Naive thymus-derived CD8-positive, alpha-beta T cell (primary cell): ENCODE results near the gene SKI. TPM values are rescaled to one million over a fixed set of nuclear protein-coding genes. Genes with fewer than 3 reads are reported as not detected.

Source experiments
- ATAC-seq, 2 donors: fragments of 150-1000 bp; cut with Tn5 transposase in 1 of 2; sonication (Bioruptor Pico), chemical (Tn5 transposase) in 1 of 2; 1 replicate in 1 of 2; 2 replicates in 1 of 2; pipeline ENCODE4 v1.10.0; 2021; ENCODE audit warnings: mild to moderate bottlenecking in 2 of 2, moderate library complexity in 2 of 2
- POLR2A ChIA-PET: fragments of 350-600 bp; sonication (Branson Sonifier 250); formaldehyde crosslinking; loops from one replicate; lab custom pipeline; 2021; ENCODE audit warnings: antibody characterized with exemption; lab: Charles Lee
- DNase-seq, 10 donors: peaks; one replicate each; pipeline versions ENCODE4 v3.0.0 to v3.0.0-alpha.2; 2020 to 2022
- H3K27ac Mint-ChIP-seq, 10 donors: one replicate each; pipeline ENCODE4 v1.8.0; 2020 to 2022; ENCODE audit warnings: mild to moderate bottlenecking in 10 of 10, mixed read lengths in 10 of 10, moderate library complexity in 4 of 10, inconsistent platforms in 1 of 10
- H3K27me3 Mint-ChIP-seq, 5 donors: one replicate each; pipeline ENCODE4 v1.8.0; 2021 to 2022; ENCODE audit warnings: mixed read lengths in 5 of 5
- H3K36me3 Mint-ChIP-seq, 3 donors: one replicate each; pipeline ENCODE4 v1.8.0; 2020 to 2022; ENCODE audit warnings: mixed read lengths in 3 of 3, mild to moderate bottlenecking in 2 of 3, inconsistent platforms in 1 of 3
- H3K4me1 Mint-ChIP-seq, 4 donors: one replicate each; pipeline ENCODE4 v1.8.0; 2021 to 2022; ENCODE audit warnings: mixed read lengths in 4 of 4
- H3K4me3 Mint-ChIP-seq, 10 donors: one replicate each; pipeline ENCODE4 v1.8.0; 2020 to 2022; ENCODE audit warnings: mild to moderate bottlenecking in 10 of 10, mixed read lengths in 10 of 10, moderate library complexity in 6 of 10, inconsistent platforms in 1 of 10
- H3K9me3 Mint-ChIP-seq, 9 donors: one replicate each; pipeline ENCODE4 v1.8.0; 2020 to 2022; ENCODE audit warnings: mixed read lengths in 9 of 9, mild to moderate bottlenecking in 3 of 9, inconsistent platforms in 1 of 9, moderate library complexity in 1 of 9
- polyA plus RNA-seq, 3 donors: library from polyadenylated mRNA; unstranded; fragments of 300-500 nt; fragmentation: Illumina TruSeq; gene quantifications; one replicate each; pipeline ENCODE4 v1.2.3, GENCODE V29; 2021
- total RNA-seq, 8 experiments: library from RNA in 2 of 8; stranded (reverse) in 2 of 8; gene quantifications; one replicate each; pipeline ENCODE4 v1.2.3 and lab custom pipeline; 2021 to 2026

SKI gene
- total and polyA plus RNA-seq, 5 experiments from 2014 or later: 0.30 to 105 (median 0.80) TPM

GRCh38 chr1:2204415-2205190, 23.5 kb upstream of the SKI start:
- Mint-ChIP-seq H3K27ac (peak overlapping the region in 5 of 10 donors; percentile 34 to 67 (median 58)), H3K4me1 (peaks cover 1 to 30% (median 18%) of the 10 kb centered on the region in 4 donors), H3K9me3 (no peaks in the 10 kb centered on the region), H3K27me3 (no peaks in the 10 kb centered on the region), H3K4me3 (peak overlapping the region in 6 of 10 donors; percentile 23 to 62 (median 43)), H3K36me3 (no peaks in the 10 kb centered on the region)
- DNase-seq (peak in 3 of 10 donors; percentile 54 to 98 (median 59)), ATAC-seq (peak; percentile 17 to 52)
- POLR2A ChIA-PET: interaction anchor here (0.9 to 24.5 kb wide), 6 partner anchors 9 to 343 kb away, joined by 4 to 303 read pairs (median 8); partner anchors contain the start of genes FAAP20 and SKI

DNA sequence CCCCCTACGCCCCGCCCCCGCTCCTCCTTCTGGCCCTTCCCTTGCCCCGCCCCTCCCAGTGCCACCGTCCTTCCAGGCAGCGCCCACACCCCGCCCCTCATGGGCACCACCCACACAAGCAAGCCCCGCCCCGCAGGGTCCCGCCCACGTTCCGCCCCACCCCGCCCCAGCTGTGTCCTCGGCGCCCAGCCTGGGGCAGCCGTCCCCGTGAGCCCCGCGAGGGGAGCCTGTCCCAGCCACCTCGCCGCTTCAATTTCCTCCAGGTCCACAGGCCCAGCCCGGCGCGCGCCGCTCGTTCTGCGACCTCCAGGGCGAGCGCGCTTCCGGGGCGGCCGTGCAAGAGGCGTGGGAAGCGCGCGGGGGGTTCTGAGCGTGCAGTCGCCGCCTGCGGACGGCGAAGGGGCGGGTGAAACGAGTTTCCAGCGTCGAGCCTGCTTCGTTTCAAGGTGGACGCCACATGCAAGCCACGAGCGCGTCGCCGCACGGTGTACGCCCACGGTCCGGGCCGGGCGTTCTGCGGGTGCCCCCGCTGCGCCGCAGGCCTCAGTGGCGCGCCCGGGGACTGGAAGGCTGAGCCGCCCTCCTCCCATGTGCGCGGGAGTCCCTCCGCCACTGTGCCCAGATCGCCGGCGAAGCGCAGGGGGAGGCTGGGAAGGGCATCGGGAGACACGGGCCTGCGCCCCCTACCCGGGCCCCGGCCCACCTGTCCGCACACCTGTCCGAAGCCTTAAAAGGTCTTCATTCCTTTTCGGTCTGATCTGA, 22.7 kb upstream of the SKI start:
- peak; percentile 83 to 91 for ATAC-seq
- peak overlapping the region in 3 of 10 donors; percentile 20 to 69 (median 53) for H3K27ac Mint-ChIP-seq
- H3K4me3 Mint-ChIP-seq: peak overlapping the region; percentile 50 to 78 (median 65)
- H3K4me1 Mint-ChIP-seq: peaks cover 0 to 22% (median 13%) of the 10 kb centered on the region in 4 donors
- H3K9me3 Mint-ChIP-seq: no peaks in the 10 kb centered on the region
- POLR2A ChIA-PET: interaction anchor here (0.9 to 24.5 kb wide), 6 partner anchors 10 to 343 kb away, joined by 4 to 303 read pairs (median 8); partner anchors contain the start of genes FAAP20 and SKI
- H3K27me3 Mint-ChIP-seq: no peaks in the 10 kb centered on the region
- H3K36me3 Mint-ChIP-seq: no peaks in the 10 kb centered on the region
- DNase-seq: peak in 9 of 10 donors; percentile 87 to 98 (median 93)

DNA sequence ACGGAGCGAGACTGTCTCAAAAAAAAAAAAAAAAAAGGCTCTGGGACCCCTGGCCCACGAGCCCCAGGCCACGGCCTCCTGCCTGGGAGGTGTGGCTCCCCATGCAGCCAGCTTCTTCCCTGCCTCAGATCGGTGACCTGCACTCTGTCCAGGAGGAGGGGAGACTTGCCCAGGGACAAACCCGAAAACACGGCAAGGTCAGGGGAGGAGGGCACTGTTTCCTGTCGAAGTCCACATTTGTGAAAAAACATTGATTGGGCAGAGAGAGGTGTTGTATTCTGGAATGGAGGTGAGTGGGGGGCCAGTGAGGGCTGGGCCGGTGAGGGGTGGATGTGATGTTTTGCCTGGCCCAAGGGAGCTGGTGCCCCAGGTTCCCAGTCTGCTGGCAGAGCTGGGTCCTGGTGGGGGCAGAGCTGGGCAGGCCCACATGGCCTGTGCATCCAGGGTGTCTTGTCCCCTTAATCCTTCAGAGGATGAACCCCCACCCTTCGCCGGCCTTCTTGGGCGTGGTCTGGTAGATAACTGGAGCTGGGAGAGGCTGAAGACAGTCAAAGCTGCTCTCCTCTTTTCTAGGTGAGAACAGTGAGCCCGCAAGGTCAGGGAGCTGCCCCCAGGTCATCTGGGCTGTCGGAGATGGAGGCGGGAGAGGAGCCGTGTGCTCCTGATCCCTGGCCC, 21.2 kb upstream of the SKI start:
- POLR2A ChIA-PET: interaction anchor here (0.7 to 24.5 kb wide), 9 partner anchors 12 to 184 kb away, joined by 3 to 303 read pairs (median 5); partner anchors contain the start of genes FAAP20, MORN1, RER1 and SKI
- peak overlapping the region in 5 of 10 donors; percentile 26 to 57 (median 48) for H3K4me3 Mint-ChIP-seq
- no peak for ATAC-seq
- H3K27ac Mint-ChIP-seq: peak overlapping the region in 4 of 10 donors; percentile 38 to 60 (median 52)
- no peaks in the 10 kb centered on the region for H3K27me3 Mint-ChIP-seq
- H3K4me1 Mint-ChIP-seq: peaks cover 0 to 16% (median 8%) of the 10 kb centered on the region in 4 donors
- H3K36me3 Mint-ChIP-seq: no peaks in the 10 kb centered on the region
- no peaks in the 10 kb centered on the region for H3K9me3 Mint-ChIP-seq
- DNase-seq: no peak

DNA sequence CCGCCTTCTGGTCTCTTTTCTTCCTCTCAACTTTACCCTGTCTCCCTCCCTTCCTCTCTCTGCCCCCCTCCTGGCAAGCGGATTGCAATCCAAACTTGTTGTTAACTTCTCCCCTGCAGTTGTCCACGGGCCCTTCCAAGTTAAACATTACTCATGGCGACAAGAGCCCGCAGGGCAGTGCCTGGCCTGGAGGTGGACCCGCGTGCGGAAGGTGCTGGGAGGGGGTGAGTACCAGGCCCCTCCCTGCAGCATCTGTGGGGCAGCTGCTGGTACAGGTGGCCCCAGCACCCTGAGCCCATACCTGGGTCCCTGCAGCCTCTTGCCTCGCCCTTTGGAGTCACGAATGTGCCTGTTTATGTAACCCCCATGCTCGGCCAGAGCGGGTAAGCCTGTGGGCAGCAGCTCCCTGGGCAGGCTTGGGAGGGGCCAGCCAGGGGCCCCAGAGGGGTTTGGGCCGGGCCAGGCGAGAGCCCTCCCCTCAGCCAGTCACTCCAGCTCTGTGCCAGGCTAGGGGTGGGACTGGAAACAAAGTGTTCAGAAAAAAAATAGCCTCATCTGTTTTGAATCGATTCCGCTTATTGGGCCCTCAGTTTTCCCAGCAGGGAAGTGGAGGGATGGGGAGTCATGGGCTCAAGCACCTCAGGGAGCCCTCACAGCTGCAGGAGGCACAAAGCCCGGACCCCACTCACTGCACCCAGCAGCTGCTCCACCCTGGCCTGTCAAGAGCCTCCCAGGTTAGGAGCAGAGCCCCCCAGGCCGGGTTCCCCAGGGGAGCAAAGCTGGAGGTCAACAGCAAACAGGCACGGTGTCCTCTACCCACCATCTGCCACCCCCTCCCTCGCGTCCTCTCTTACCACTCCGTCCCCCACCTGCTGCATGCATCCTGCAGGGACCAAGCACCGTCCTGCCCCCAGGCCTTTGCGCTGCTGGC, 19.5 kb upstream of the SKI start:
- POLR2A ChIA-PET: interaction anchor here (0.6 to 24.5 kb wide), 3 partner anchors 21 to 162 kb away, joined by 3 to 303 read pairs (median 3); partner anchors contain the start of gene SKI
- Mint-ChIP-seq H3K9me3 (no peaks in the 10 kb centered on the region), H3K4me3 (peak overlapping the region in 1 of 10 donors; percentile 51), H3K4me1 (peaks cover 0 to 17% (median 6%) of the 10 kb centered on the region in 4 donors), H3K36me3 (no peaks in the 10 kb centered on the region), H3K27me3 (no peaks in the 10 kb centered on the region), H3K27ac (peak overlapping the region in 2 of 10 donors; percentile 72 to 81)
- DNase-seq (no peak), ATAC-seq (no peak)

GRCh38 chr1:2209400-2210083, 18.6 kb upstream of the SKI start:
- DNase-seq (no peak), ATAC-seq (no peak)
- Mint-ChIP-seq H3K4me1 (peaks cover 0 to 14% (median 6%) of the 10 kb centered on the region in 4 donors), H3K4me3 (peak overlapping the region in 1 of 10 donors; percentile 51), H3K27me3 (no peaks in the 10 kb centered on the region), H3K9me3 (no peaks in the 10 kb centered on the region), H3K36me3 (no peaks in the 10 kb centered on the region), H3K27ac (peak overlapping the region in 2 of 10 donors; percentile 72 to 81)
- POLR2A ChIA-PET: interaction anchor here (1.2 to 24.5 kb wide), 3 partner anchors 9 to 110 kb away, joined by 3 to 303 read pairs (median 3); partner anchors contain the start of gene SKI

DNA sequence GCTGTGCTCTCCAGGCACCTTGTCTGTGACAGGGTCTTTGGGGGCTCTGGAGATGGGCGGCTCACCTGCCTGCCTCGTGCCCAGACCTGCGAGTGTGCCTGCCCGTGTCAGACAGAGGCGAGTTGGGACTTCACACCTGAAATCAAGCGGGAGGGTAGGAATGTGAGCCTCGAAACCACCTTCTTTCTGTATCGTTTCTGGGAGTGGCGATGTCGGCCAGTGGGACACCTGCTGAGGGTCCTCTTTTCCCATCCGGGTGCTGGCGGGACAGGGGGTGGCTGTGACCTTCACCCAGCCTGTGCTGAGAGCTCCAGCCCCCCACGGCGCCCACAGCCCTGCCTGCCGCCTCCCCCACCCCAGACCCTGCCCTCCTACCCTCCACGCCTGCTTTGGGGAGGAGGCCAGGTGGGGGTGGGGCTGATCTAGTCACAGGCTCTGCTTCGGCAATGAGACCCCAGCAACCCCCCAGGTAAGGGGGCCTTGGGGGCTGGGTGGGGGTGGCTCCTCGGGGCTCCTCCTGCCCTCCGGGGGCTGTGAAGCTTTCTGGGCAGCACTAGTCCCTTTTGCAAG, 17.9 kb upstream of the SKI start:
- DNase-seq (no peak), ATAC-seq (no peak)
- H3K4me1 Mint-ChIP-seq: peaks cover 0 to 14% (median 6%) of the 10 kb centered on the region in 4 donors
- POLR2A ChIA-PET: interaction anchor here (1.2 to 24.5 kb wide), 2 partner anchors 8 to 19 kb away, joined by 3 to 303 read pairs; partner anchors contain the start of gene SKI
- no peaks in the 10 kb centered on the region for H3K27me3 Mint-ChIP-seq
- H3K9me3 Mint-ChIP-seq: no peaks in the 10 kb centered on the region
- H3K4me3 Mint-ChIP-seq: no peak overlapping the region
- H3K36me3 Mint-ChIP-seq: no peaks in the 10 kb centered on the region
- no peak overlapping the region for H3K27ac Mint-ChIP-seq

GRCh38 chr1:2210786-2211185, 17.3 kb upstream of the SKI start:
- H3K27me3 Mint-ChIP-seq: no peaks in the 10 kb centered on the region
- DNase-seq (no peak), ATAC-seq (no peak)
- no peaks in the 10 kb centered on the region for H3K9me3 Mint-ChIP-seq
- peaks cover 0 to 13% (median 6%) of the 10 kb centered on the region in 4 donors for H3K4me1 Mint-ChIP-seq
- no peaks in the 10 kb centered on the region for H3K36me3 Mint-ChIP-seq
- no peak overlapping the region for H3K4me3 Mint-ChIP-seq
- POLR2A ChIA-PET: interaction anchor here (0.7 to 24.5 kb wide), 3 partner anchors 19 to 308 kb away, joined by 3 to 303 read pairs (median 9); partner anchors contain the start of gene SKI
- H3K27ac Mint-ChIP-seq: no peak overlapping the region

- POLR2A ChIA-PET: interaction anchor here (1.3 to 24.5 kb wide), 2 partner anchors 13 to 17 kb away, joined by 6 to 303 read pairs; partner anchors contain the start of gene SKI
- Mint-ChIP-seq H3K9me3 (no peaks in the 10 kb centered on the region), H3K27me3 (no peaks in the 10 kb centered on the region), H3K36me3 (no peaks in the 10 kb centered on the region), H3K4me3 (peak overlapping the region in 4 of 10 donors; percentile 14 to 55 (median 20)), H3K27ac (peak overlapping the region in 1 of 10 donors; percentile 13), H3K4me1 (peaks cover 0 to 5% (median 2%) of the 10 kb centered on the region in 4 donors)
- no peak for ATAC-seq
- no peak for DNase-seq
Observed at GRCh38 chr1:2212274-2212531, 15.9 kb upstream of the SKI start.

DNA sequence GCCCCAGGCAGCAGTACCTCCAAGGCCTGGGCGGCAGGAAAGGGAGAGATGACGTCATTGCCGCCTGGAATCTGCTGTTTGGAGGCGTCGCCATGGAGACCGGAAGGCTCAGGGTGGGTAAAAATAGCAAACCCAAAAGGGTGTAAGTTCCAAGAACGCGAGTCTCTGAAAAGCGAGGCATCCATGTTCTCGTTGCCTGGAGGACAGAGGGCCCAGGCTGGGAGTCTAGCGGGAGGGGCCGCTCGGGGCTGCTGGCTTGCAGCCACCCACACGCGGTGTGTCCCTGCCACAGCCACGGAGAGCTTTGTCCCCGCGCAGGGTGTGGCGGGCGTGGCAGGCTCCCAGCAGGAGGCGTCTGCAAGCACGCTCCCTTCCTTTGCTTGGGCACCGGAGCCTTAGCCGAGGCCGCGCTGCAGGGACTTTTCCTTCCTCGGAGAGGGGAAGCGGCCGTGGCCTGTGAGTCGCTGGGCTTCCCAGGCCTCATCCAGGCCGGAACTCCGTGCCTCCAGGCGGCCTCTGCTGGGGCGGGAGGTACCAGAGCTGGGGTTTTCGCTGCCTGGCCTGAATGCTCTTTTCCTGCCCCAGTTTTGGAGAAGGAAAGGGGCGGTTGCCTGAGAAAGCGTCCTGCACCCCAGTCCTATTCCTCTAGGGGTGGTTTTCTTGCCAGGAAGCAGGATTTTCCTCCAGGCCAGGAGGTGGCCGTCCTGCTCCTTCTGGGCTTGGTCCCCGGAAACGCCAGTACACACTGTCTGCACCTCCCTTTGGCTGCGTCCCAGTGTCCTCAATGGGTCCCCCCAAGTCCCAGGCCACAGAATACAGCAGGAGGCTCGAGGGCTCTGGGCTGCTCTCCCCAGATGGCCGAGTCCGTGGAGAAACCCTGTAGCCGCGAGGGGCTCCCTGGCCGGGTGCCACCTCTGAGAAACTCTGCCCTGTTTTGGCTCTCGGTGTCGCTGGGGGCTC, 15.3 kb upstream of the SKI start:
- POLR2A ChIA-PET: interaction anchor here (1.3 to 24.5 kb wide), 2 partner anchors 14 to 17 kb away, joined by 6 to 303 read pairs; partner anchors contain the start of gene SKI
- peak overlapping the region in 5 of 10 donors; percentile 24 to 55 (median 41) for H3K4me3 Mint-ChIP-seq
- peak overlapping the region in 3 of 10 donors; percentile 29 to 81 (median 40) for H3K27ac Mint-ChIP-seq
- ATAC-seq (peak; percentile 85 to 87), DNase-seq (peak in 9 of 10 donors; percentile 39 to 84 (median 67))
- no peaks in the 10 kb centered on the region for H3K9me3 Mint-ChIP-seq
- H3K4me1 Mint-ChIP-seq: peaks cover 0 to 5% (median 2%) of the 10 kb centered on the region in 4 donors
- H3K36me3 Mint-ChIP-seq: no peaks in the 10 kb centered on the region
- H3K27me3 Mint-ChIP-seq: no peaks in the 10 kb centered on the region
